SK-N-SH (cell line): Measurements from ENCODE around the gene MS4A4A. TPM values are rescaled to one million over a fixed set of nuclear protein-coding genes. Genes with fewer than 3 reads are reported as not detected.

Experiments used
- CTCF ChIA-PET: fragments of 300-600, 350-600 bp; formaldehyde crosslinking; extraction: SDS; loops from one replicate; lab custom pipeline; 2021; lab: Yijun Ruan, JAX
- POLR2A ChIA-PET: fragments of 350-600 bp; sonication (Branson Sonifier 250); formaldehyde crosslinking; extraction: SDS; loops from one replicate; lab custom pipeline; 2020; ENCODE audit warnings: antibody characterized with exemption, inconsistent platforms; lab: Yijun Ruan, JAX
- DNase-seq: peaks from one replicate; pipeline ENCODE4 v3.0.0; 2012
- H2AFZ ChIP-seq: fragments of 200-600 bp; sonication (generic); 2 replicates; pipeline ENCODE4 v1.8.1; 2016; ENCODE audit warnings: antibody characterized with exemption, mild to moderate bottlenecking, low read depth
- H3F3A ChIP-seq: fragments of 200-600 bp; sonication (generic); replicated peaks from 2 replicates; pipeline ENCODE3; 2016; ENCODE audit warnings: antibody characterized with exemption, mild to moderate bottlenecking; ENCODE audit not compliant: insufficient read depth
- H3K27ac ChIP-seq, 2 experiments: fragments of 200-500 bp in 1 of 2; fragments of 200-600 bp in 1 of 2; sonication (Bioruptor generic) in 1 of 2; sonication (generic), shearing (Covaris generic) in 1 of 2; 2 replicates each; pipeline versions ENCODE4 v1.5.1 to v1.6.1; 2014 to 2016; ENCODE audit warnings: low read depth in 2 of 2, inconsistent platforms in 1 of 2, low read length in 1 of 2, mild to moderate bottlenecking in 1 of 2, mixed read lengths in 1 of 2
- H3K27me3 ChIP-seq: fragments of 200-600 bp; sonication (generic), shearing (Covaris generic); 2 replicates; pipeline ENCODE4 v1.6.1; 2016; ENCODE audit warnings: mixed run types; ENCODE audit not compliant: insufficient read depth
- H3K36me3 ChIP-seq, 2 experiments: fragments of 200-500 bp in 1 of 2; fragments of 200-600 bp in 1 of 2; sonication (Bioruptor generic) in 1 of 2; sonication (generic) in 1 of 2; replicated peaks in 1 of 2; 2 replicates each; pipeline versions ENCODE3 to v1.5.1; 2014 to 2016; ENCODE audit warnings: low read length in 1 of 2, mild to moderate bottlenecking in 1 of 2; ENCODE audit not compliant: insufficient read depth in 2 of 2, control insufficient read depth in 1 of 2
- H3K4me1 ChIP-seq, 2 experiments: fragments of 200-500 bp in 1 of 2; fragments of 200-600 bp in 1 of 2; sonication (Bioruptor generic) in 1 of 2; sonication (generic), shearing (Covaris generic) in 1 of 2; 2 replicates each; pipeline versions ENCODE4 v1.5.1 to v1.6.1; 2014 to 2016; ENCODE audit warnings: low read depth in 1 of 2, low read length in 1 of 2, mixed run types in 1 of 2; ENCODE audit not compliant: insufficient read depth in 2 of 2, control insufficient read depth in 1 of 2
- H3K4me2 ChIP-seq: fragments of 200-600 bp; sonication (generic), shearing (Covaris generic); 2 replicates; pipeline ENCODE4 v1.6.1; 2017; ENCODE audit warnings: mixed run types
- H3K4me3 ChIP-seq, 2 experiments: fragments of 200-500 bp in 1 of 2; fragments of 200-600 bp in 1 of 2; sonication (Bioruptor generic) in 1 of 2; sonication (generic), shearing (Covaris generic) in 1 of 2; 2 replicates each; pipeline versions ENCODE4 v1.5.1 to v1.8.1; 2014 to 2016; ENCODE audit warnings: low read depth in 2 of 2, inconsistent platforms in 1 of 2, low read length in 1 of 2, mild to moderate bottlenecking in 1 of 2, mixed read lengths in 1 of 2, moderate library complexity in 1 of 2
- H3K79me2 ChIP-seq: fragments of 200-600 bp; sonication (generic); 2 replicates; pipeline ENCODE4 v1.8.1; 2017; ENCODE audit warnings: mild to moderate bottlenecking; ENCODE audit not compliant: insufficient read depth
- H3K9ac ChIP-seq: fragments of 200-600 bp; sonication (generic); 2 replicates; pipeline ENCODE4 v1.6.1; 2017; ENCODE audit warnings: mixed run types
- H3K9me2 ChIP-seq: fragments of 200-600 bp; sonication (generic); 2 replicates; pipeline ENCODE4 v1.6.1; 2017; ENCODE audit warnings: mixed run types
- H3K9me3 ChIP-seq: fragments of 200-600 bp; sonication (generic); 2 replicates; pipeline ENCODE4 v1.6.1; 2017; ENCODE audit warnings: mixed run types, mild to moderate bottlenecking, moderate library complexity
- H4K20me1 ChIP-seq: fragments of 200-600 bp; sonication (generic); 2 replicates; pipeline ENCODE4 v1.6.1; 2017; ENCODE audit warnings: mild to moderate bottlenecking, mixed run types; ENCODE audit not compliant: insufficient read depth
- ELF1 ChIP-seq: IDR thresholded peaks from 2 replicates; pipeline ENCODE4 v1.4.0; 2012
- FOSL2 ChIP-seq: IDR thresholded peaks from 2 replicates; pipeline ENCODE4 v1.4.0; 2012; ENCODE audit warnings: low read depth, mild to moderate bottlenecking, moderate library complexity, borderline replicate concordance
- FOXJ3 ChIP-seq: sonication (generic); formaldehyde crosslinking; IDR thresholded peaks from 2 replicates; pipeline ENCODE4 v1.5.1; 2020; ENCODE audit warnings: mild to moderate bottlenecking, missing genetic modification reagents
- GABPA ChIP-seq: IDR thresholded peaks from 2 replicates; pipeline ENCODE4 v1.4.0; 2012; ENCODE audit warnings: low read depth, mild to moderate bottlenecking
- NRF1 ChIP-seq: IDR thresholded peaks from 2 replicates; pipeline ENCODE4 v1.6.1; 2012; ENCODE audit warnings: low read depth, mild to moderate bottlenecking, low read length
- SIN3A ChIP-seq: IDR thresholded peaks from 2 replicates; pipeline ENCODE4 v1.6.1; 2012; ENCODE audit warnings: low read depth, mild to moderate bottlenecking, low read length, moderate library complexity, borderline replicate concordance
- SMC3 ChIP-seq: IDR thresholded peaks from 2 replicates; pipeline ENCODE4 v1.6.1; 2012; ENCODE audit warnings: low read depth, low read length, improper control_type of control experiment
- YY1 ChIP-seq: IDR thresholded peaks from 2 replicates; pipeline ENCODE4 v1.4.0; 2012; ENCODE audit warnings: low read depth, mild to moderate bottlenecking
- WGBS: methylation state at CpG from one replicate; pipeline ENCODE4 v1.1.6; 2017; ENCODE audit warnings: low lambda C conversion rate; 5-methylcytosine and 5-hydroxymethylcytosine counted together
- polyA plus RNA-seq, 3 experiments: library from polyadenylated mRNA; depleted of rRNA; stranded (reverse); fragments of >200 nt; gene quantifications; 2 replicates each; pipeline ENCODE4 v1.2.3, GENCODE V29; 2012
- TF ChIP-seq, protein P1 (sequence below): IDR thresholded peaks from 2 replicates; pipeline ENCODE4 v1.4.0; 2012; ENCODE audit warnings: low read depth, borderline replicate concordance
- TF ChIP-seq, protein P2 (sequence below): fragments of 150-350 bp; IDR thresholded peaks from 2 replicates; pipeline ENCODE4 v1.6.1; 2016; ENCODE audit warnings: mild to moderate bottlenecking, low read depth, low read length
- TF ChIP-seq, protein P3 (sequence below): IDR thresholded peaks from 2 replicates; pipeline ENCODE4 v1.4.0; 2012; ENCODE audit warnings: low read depth
- TF ChIP-seq, protein P4 (sequence below): IDR thresholded peaks from 2 replicates; pipeline ENCODE4 v1.4.0; 2012; ENCODE audit warnings: low read depth, borderline replicate concordance
- TF ChIP-seq, protein P5 (sequence below): fragments of 150-350 bp; IDR thresholded peaks from 2 replicates; pipeline ENCODE4 v1.6.1; 2017; ENCODE audit warnings: antibody characterized with exemption, low read length, low read depth, borderline replicate concordance

Gene MS4A4A
- polyA plus RNA-seq, 1 of the 3 experiments (the other 2 are of a cell fraction): not detected

DNA sequence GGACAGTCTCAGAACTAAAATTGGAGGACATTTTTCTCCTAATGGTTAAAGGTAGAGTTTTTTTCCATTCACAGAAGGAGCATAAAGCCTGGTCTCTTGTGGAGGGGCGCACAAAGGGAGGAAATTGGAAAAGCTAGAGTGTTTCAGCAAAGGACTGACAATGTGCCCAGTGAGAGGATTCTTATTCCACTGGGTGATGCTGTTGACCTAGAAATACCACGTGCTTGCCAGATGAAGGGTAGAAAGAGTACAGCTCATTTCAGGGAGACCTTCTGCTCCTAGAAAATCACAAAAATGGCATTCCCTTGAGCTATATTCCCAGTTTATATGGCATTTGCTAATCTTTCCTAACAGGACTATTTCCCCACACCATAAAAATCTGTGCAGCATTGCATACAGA is 67.7 kb downstream of the MS4A4A start:
- no peaks in the 10 kb centered on the region for H3F3A ChIP-seq
- H3K36me3 ChIP-seq: no peaks in the 10 kb centered on the region
- no peak overlapping the region for H3K4me2 ChIP-seq
- TF ChIP-seq, protein P1, sequence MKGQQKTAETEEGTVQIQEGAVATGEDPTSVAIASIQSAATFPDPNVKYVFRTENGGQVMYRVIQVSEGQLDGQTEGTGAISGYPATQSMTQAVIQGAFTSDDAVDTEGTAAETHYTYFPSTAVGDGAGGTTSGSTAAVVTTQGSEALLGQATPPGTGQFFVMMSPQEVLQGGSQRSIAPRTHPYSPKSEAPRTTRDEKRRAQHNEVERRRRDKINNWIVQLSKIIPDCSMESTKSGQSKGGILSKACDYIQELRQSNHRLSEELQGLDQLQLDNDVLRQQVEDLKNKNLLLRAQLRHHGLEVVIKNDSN: no peak
- no peak for TF ChIP-seq ELF1
- TF ChIP-seq YY1: no peak
- TF ChIP-seq, protein P2, sequence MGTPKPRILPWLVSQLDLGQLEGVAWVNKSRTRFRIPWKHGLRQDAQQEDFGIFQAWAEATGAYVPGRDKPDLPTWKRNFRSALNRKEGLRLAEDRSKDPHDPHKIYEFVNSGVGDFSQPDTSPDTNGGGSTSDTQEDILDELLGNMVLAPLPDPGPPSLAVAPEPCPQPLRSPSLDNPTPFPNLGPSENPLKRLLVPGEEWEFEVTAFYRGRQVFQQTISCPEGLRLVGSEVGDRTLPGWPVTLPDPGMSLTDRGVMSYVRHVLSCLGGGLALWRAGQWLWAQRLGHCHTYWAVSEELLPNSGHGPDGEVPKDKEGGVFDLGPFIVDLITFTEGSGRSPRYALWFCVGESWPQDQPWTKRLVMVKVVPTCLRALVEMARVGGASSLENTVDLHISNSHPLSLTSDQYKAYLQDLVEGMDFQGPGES: no peak
- TF ChIP-seq GABPA: no peak
- TF ChIP-seq FOSL2: no peak
- TF ChIP-seq, protein P3, sequence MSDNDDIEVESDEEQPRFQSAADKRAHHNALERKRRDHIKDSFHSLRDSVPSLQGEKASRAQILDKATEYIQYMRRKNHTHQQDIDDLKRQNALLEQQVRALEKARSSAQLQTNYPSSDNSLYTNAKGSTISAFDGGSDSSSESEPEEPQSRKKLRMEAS: no peak
- TF ChIP-seq, protein P4, sequence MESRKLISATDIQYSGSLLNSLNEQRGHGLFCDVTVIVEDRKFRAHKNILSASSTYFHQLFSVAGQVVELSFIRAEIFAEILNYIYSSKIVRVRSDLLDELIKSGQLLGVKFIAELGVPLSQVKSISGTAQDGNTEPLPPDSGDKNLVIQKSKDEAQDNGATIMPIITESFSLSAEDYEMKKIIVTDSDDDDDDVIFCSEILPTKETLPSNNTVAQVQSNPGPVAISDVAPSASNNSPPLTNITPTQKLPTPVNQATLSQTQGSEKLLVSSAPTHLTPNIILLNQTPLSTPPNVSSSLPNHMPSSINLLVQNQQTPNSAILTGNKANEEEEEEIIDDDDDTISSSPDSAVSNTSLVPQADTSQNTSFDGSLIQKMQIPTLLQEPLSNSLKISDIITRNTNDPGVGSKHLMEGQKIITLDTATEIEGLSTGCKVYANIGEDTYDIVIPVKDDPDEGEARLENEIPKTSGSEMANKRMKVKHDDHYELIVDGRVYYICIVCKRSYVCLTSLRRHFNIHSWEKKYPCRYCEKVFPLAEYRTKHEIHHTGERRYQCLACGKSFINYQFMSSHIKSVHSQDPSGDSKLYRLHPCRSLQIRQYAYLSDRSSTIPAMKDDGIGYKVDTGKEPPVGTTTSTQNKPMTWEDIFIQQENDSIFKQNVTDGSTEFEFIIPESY: no peak
- no peak for TF ChIP-seq SIN3A
- TF ChIP-seq, protein P5, sequence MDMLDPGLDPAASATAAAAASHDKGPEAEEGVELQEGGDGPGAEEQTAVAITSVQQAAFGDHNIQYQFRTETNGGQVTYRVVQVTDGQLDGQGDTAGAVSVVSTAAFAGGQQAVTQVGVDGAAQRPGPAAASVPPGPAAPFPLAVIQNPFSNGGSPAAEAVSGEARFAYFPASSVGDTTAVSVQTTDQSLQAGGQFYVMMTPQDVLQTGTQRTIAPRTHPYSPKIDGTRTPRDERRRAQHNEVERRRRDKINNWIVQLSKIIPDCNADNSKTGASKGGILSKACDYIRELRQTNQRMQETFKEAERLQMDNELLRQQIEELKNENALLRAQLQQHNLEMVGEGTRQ: no peak
- TF ChIP-seq FOXJ3 (CRISPR knock-in tag): no peak
- TF ChIP-seq SMC3: no peak
- TF ChIP-seq NRF1: no peak
- no peaks in the 10 kb centered on the region; the same call in 1 of the 2 replicates for H3K27me3 ChIP-seq
- H3K9me2 ChIP-seq: no peaks in the 10 kb centered on the region
- ChIA-PET POLR2A (no interaction called here), CTCF (interaction anchor here (2.6 kb wide), 1 partner anchor 14 kb away, joined by 14 read pairs; no protein-coding TSS in a partner anchor)
- no peaks in the 10 kb centered on the region for H4K20me1 ChIP-seq
- no peak for DNase-seq
- no peaks in the 10 kb centered on the region for H3K79me2 ChIP-seq
- WGBS: 0% methylated on average over 2 of the region's 2 CpGs
- H3K27ac ChIP-seq: no peak overlapping the region
- no peak overlapping the region for H2AFZ ChIP-seq
- H3K4me3 ChIP-seq: no peak overlapping the region
- H3K9ac ChIP-seq: no peak overlapping the region
- no peaks in the 10 kb centered on the region for H3K9me3 ChIP-seq
- H3K4me1 ChIP-seq: no peaks in the 10 kb centered on the region
